Naive thymus-derived CD4-positive, alpha-beta T cell (primary cell): ENCODE measurements around the gene VGLL1. TPM values are rescaled to one million over a fixed set of nuclear protein-coding genes. Genes with fewer than 3 reads are reported as not detected.

Experiments
- ATAC-seq: fragments of 150-1000 bp; cut with Tn5 transposase; 2 replicates; pipeline ENCODE4 v1.10.0; 2021; ENCODE audit warnings: mild to moderate bottlenecking, moderate library complexity
- CTCF ChIA-PET: fragments of 350-600 bp; sonication (Branson Sonifier 250); formaldehyde crosslinking; loops from one replicate; lab custom pipeline; 2021; ENCODE audit warnings: antibody characterized with exemption; lab: Charles Lee
- POLR2A ChIA-PET: fragments of 350-600 bp; sonication (Branson Sonifier 250); formaldehyde crosslinking; loops from one replicate; lab custom pipeline; 2021; ENCODE audit warnings: antibody characterized with exemption, inconsistent platforms; lab: Charles Lee
- DNase-seq, 9 donors: peaks; one replicate each; pipeline versions ENCODE4 v3.0.0 to v3.0.0-alpha.2; 2020 to 2022; ENCODE audit warnings: mixed read lengths in 1 of 9
- H3K27ac ChIP-seq: one replicate; pipeline ENCODE4 v1.7.0; 2013; ENCODE audit warnings: mild to moderate bottlenecking, low read depth, low read length, moderate library complexity
- H3K27me3 ChIP-seq, 2 donors: one replicate each; pipeline ENCODE4 v1.7.0; 2013; ENCODE audit warnings: low read length in 2 of 2, mild to moderate bottlenecking in 2 of 2, moderate library complexity in 2 of 2; ENCODE audit not compliant: control insufficient read depth in 2 of 2, insufficient read depth in 2 of 2
- H3K36me3 ChIP-seq, 3 experiments: 1 replicate in 2 of 3; 2 replicates in 1 of 3; pipeline ENCODE4 v1.7.0; 2013; ENCODE audit warnings: low read length in 3 of 3, mild to moderate bottlenecking in 3 of 3, moderate library complexity in 1 of 3; ENCODE audit not compliant: insufficient read depth in 3 of 3, control insufficient read depth in 2 of 3
- H3K4me1 ChIP-seq, 2 donors: one replicate each; pipeline ENCODE4 v1.7.0; 2013; ENCODE audit warnings: low read length in 2 of 2, mild to moderate bottlenecking in 2 of 2, moderate library complexity in 1 of 2; ENCODE audit not compliant: control insufficient read depth in 2 of 2, insufficient read depth in 2 of 2
- H3K4me3 ChIP-seq: 2 replicates; pipeline ENCODE4 v1.7.0; 2013; ENCODE audit warnings: mild to moderate bottlenecking, low read length
- H3K9me3 ChIP-seq, 3 experiments: 1 replicate in 2 of 3; 2 replicates in 1 of 3; pipeline ENCODE4 v1.7.0; 2013; ENCODE audit warnings: low read length in 3 of 3; ENCODE audit not compliant: control insufficient read depth in 2 of 3
- H3K27ac Mint-ChIP-seq, 9 donors: one replicate each; pipeline ENCODE4 v1.8.0; 2020 to 2022; ENCODE audit warnings: mixed read lengths in 9 of 9, mild to moderate bottlenecking in 8 of 9, moderate library complexity in 5 of 9, inconsistent platforms in 2 of 9
- H3K27me3 Mint-ChIP-seq, 5 donors: one replicate each; pipeline ENCODE4 v1.8.0; 2021 to 2022; ENCODE audit warnings: mixed read lengths in 5 of 5, mild to moderate bottlenecking in 1 of 5
- H3K36me3 Mint-ChIP-seq, 5 donors: one replicate each; pipeline ENCODE4 v1.8.0; 2020 to 2022; ENCODE audit warnings: mixed read lengths in 5 of 5, mild to moderate bottlenecking in 3 of 5, inconsistent platforms in 1 of 5
- H3K4me1 Mint-ChIP-seq, 7 donors: one replicate each; pipeline ENCODE4 v1.8.0; 2020 to 2022; ENCODE audit warnings: mixed read lengths in 7 of 7, mild to moderate bottlenecking in 3 of 7, inconsistent platforms in 1 of 7
- H3K4me3 Mint-ChIP-seq, 10 donors: one replicate each; pipeline ENCODE4 v1.8.0; 2020 to 2022; ENCODE audit warnings: mild to moderate bottlenecking in 10 of 10, mixed read lengths in 10 of 10, moderate library complexity in 6 of 10, inconsistent platforms in 2 of 10
- H3K9me3 Mint-ChIP-seq, 11 donors: one replicate each; pipeline ENCODE4 v1.8.0; 2020 to 2022; ENCODE audit warnings: mixed read lengths in 11 of 11, mild to moderate bottlenecking in 4 of 11, inconsistent platforms in 1 of 11, moderate library complexity in 1 of 11
- intact Hi-C, 2 donors: fragments of 100-400 bp; cut with micrococcal nuclease; formaldehyde crosslinking; loops; one replicate each; pipeline ENCODE4 v1.15.1; 2023
- polyA plus RNA-seq, 2 donors: library from polyadenylated mRNA; unstranded; fragments of 300-500 nt; fragmentation: Illumina TruSeq; gene quantifications; one replicate each; pipeline ENCODE4 v1.2.3, GENCODE V29; 2021
- total RNA-seq, 6 experiments: library from RNA in 5 of 6; stranded (reverse) in 5 of 6; gene quantifications; 1 replicate in 5 of 6; 2 replicates in 1 of 6; pipeline ENCODE4 v1.2.3 and lab custom pipeline; 2021 to 2026

Gene VGLL1
- total and polyA plus RNA-seq, 7 experiments from 2014 or later = not detected

DNA sequence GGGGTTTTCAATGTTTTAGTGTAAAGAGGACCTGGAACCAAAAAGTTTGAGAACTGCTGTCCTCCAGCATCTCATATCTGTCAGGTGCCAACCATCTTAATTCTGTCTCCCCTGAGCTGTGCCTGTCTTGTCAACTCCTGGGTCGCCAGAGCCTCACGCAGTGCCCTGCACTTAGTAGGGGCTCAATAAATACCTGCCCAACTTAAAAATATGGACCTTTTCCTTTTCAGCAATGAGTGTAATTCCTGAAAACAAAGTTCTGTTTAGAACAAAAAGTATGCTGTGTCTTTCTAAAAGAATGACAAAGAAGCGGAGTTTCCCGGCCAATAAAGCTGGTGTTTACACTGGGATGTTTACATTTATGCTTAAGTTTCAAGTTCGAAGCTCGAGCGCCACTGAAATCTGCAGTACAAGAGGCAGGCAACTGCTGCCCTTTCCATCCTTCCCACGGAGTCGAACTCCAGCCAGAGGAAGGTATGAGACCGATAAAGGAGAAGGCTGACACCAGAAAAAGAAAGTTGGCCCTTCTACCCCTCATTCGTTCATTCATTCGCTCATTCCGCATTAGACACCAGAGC is 35.7 kb upstream of the VGLL1 start:
- peak overlapping the region; percentile 84 to 96 (median 92) for H3K4me3 Mint-ChIP-seq

DNA sequence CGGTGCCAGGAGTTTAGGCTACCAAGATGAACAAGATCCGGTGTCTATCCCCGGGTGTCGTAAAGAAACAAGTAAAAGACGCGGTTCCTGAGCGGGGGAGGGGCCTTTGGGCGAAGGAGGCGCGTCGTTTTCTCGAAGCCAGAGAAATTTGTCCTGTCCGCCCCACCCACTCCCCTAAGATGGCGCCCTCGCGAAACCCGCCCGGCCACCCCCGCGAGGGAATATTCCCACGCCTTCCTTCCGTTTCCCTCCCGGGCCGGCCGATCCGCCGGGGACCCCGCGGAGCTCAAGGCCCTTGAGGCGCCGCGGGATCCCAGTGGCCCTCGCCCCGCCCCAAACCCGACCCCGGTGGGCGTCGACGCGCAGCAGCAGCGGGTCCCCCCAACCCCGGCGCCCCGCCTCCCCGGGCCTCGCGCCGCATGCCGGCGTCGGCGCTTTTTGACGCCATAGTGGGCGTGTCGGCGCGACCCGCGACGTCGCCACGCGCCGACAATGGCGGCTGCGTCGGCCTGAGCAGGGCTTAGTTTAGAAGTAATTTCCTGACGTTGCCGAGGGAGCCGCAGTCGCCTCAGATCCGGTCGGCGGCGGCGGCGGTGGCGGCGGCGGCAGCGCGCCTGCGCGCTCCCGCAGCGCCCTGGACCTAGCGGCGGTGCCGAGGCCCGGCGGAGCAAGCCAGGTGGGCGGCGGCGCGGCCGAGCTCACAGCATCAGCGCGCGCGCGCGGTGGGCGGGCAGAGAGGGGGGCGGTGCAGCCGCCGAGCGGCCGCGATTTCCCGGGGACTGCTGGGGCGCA is 35.1 kb upstream of the VGLL1 start:
- Histone ChIP-seq H3K4me3 (peak overlapping the region; percentile 69), H3K36me3 (peaks cover 0 to 13% (median 0%) of the 10 kb centered on the region in 3 experiments), H3K4me1 (peaks cover 7 to 10% of the 10 kb centered on the region in 2 donors), H3K27ac (peak overlapping the region; percentile 86), H3K27me3 (no peaks in the 10 kb centered on the region), H3K9me3 (no peaks in the 10 kb centered on the region)
- H3K9me3 Mint-ChIP-seq = no peaks in the 10 kb centered on the region
- ChIA-PET POLR2A (interaction anchor here (0.6 to 1.2 kb wide), 4 partner anchors 89 to 413 kb away, joined by 3 to 4 read pairs (median 4); partner anchors contain the start of gene RBMX), CTCF (no interaction called here)
- H3K4me3 Mint-ChIP-seq = peak overlapping the region; percentile 84 to 97 (median 94)
- intact Hi-C loops = loop anchor here (1.0 to 10.0 kb wide), 21 partner anchors 26 to 1202 kb away; partner anchors contain the start of genes MAP7D3 (in 2 of the 2), RBMX (in 2 of the 2), SLC9A6 (in 2 of the 2) and ARHGEF6 (in 1 of the 2)
- peak overlapping the region; percentile 93 to 99 (median 97) for H3K27ac Mint-ChIP-seq
- H3K36me3 Mint-ChIP-seq = peaks cover 0 to 1% (median 0%) of the 10 kb centered on the region in 5 donors
- peaks cover 6 to 24% (median 17%) of the 10 kb centered on the region in 7 donors for H3K4me1 Mint-ChIP-seq
- peak; percentile 89 for ATAC-seq
- peak; percentile 72 to 92 (median 88) for DNase-seq
- peaks cover 0 to 5% (median 0%) of the 10 kb centered on the region in 5 donors for H3K27me3 Mint-ChIP-seq

More for the DNA sequence above, 35.7 kb upstream of the VGLL1 start:
- DNase-seq (peak in 1 of 9 donors; percentile 3), ATAC-seq (peak; percentile 0)
- H3K27me3 Mint-ChIP-seq = peaks cover 0 to 10% (median 0%) of the 10 kb centered on the region in 5 donors
- peaks cover 0 to 1% (median 0%) of the 10 kb centered on the region in 5 donors for H3K36me3 Mint-ChIP-seq
- CTCF ChIA-PET = no interaction called here
- Histone ChIP-seq H3K36me3 (peaks cover 0 to 6% (median 0%) of the 10 kb centered on the region in 3 experiments), H3K27ac (peak overlapping the region; percentile 86), H3K9me3 (no peaks in the 10 kb centered on the region), H3K4me3 (peak overlapping the region; percentile 66), H3K27me3 (no peaks in the 10 kb centered on the region), H3K4me1 (peaks cover 7 to 10% of the 10 kb centered on the region in 2 donors)
- POLR2A ChIA-PET = interaction anchor here (1.2 kb wide), 1 partner anchor 384 kb away, joined by 4 read pairs; the partner anchor contains the start of gene RBMX
- peaks cover 6 to 24% (median 17%) of the 10 kb centered on the region in 7 donors for H3K4me1 Mint-ChIP-seq
- no peaks in the 10 kb centered on the region for H3K9me3 Mint-ChIP-seq
- intact Hi-C loops = loop anchor here (1.0 to 10.0 kb wide), 19 partner anchors 27 to 1201 kb away; partner anchors contain the start of genes MAP7D3 (in 2 of the 2), SLC9A6 (in 2 of the 2), ARHGEF6 (in 1 of the 2) and FHL1 (in 1 of the 2)
- H3K27ac Mint-ChIP-seq = peak overlapping the region; percentile 93 to 99 (median 97)

DNA sequence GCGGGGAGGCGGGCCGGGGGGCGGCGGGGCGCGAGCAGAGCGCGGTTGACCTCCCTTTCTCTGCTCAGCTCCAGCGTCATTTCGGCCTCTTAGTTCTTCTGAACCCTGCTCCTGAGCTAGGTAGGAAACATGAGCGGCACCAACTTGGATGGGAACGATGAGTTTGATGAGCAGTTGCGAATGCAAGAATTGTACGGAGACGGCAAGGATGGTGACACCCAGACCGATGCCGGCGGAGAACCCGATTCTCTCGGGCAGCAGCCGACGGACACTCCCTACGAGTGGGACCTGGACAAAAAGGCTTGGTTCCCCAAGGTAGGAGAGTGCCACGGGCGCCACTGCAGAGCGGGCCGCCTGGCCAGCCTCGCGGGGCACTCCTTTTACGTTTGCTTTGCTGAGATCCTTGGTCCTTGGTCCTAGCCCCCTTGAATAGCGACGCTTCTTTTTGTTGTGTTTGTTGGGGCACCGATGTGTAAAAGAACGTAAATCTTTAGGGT is 34.4 kb upstream of the VGLL1 start, which contains the start of gene HTATSF1:
Gene HTATSF1 (plus strand): TSS at position 37 of the 497 bp plus-strand sequence. CDS start 93 bp downstream, at position 130.
- intact Hi-C loops = loop anchor here (1.0 to 10.0 kb wide), 17 partner anchors 25 to 1203 kb away; partner anchors contain the start of genes SLC9A6 (in 2 of the 2), ARHGEF6 (in 1 of the 2), FHL1 (in 1 of the 2) and INTS6L (in 1 of the 2)
- Mint-ChIP-seq H3K9me3 (no peaks in the 10 kb centered on the region), H3K36me3 (peaks cover 0 to 1% (median 0%) of the 10 kb centered on the region in 5 donors), H3K27ac (peak within 1 kb of the TSS; percentile 93 to 99 (median 97)), H3K4me3 (peak within 1 kb of the TSS; percentile 84 to 97 (median 94)), H3K4me1 (peaks cover 6 to 24% (median 17%) of the 10 kb centered on the region in 7 donors), H3K27me3 (no peaks in the 10 kb centered on the region)
- Histone ChIP-seq H3K9me3 (no peaks in the 10 kb centered on the region), H3K4me1 (peaks cover 7 to 10% of the 10 kb centered on the region in 2 donors), H3K36me3 (peaks cover 0 to 16% (median 0%) of the 10 kb centered on the region in 3 experiments), H3K27ac (peak within 1 kb of the TSS; percentile 86), H3K4me3 (peak within 1 kb of the TSS; percentile 69), H3K27me3 (no peaks in the 10 kb centered on the region)
- POLR2A ChIA-PET = interaction anchor here (0.6 to 1.0 kb wide), 3 partner anchors 89 to 412 kb away, joined by 3 to 4 read pairs (median 3); no protein-coding TSS in a partner anchor
- ATAC-seq = no peak
- CTCF ChIA-PET = no interaction called here
- DNase-seq = no peak

DNA sequence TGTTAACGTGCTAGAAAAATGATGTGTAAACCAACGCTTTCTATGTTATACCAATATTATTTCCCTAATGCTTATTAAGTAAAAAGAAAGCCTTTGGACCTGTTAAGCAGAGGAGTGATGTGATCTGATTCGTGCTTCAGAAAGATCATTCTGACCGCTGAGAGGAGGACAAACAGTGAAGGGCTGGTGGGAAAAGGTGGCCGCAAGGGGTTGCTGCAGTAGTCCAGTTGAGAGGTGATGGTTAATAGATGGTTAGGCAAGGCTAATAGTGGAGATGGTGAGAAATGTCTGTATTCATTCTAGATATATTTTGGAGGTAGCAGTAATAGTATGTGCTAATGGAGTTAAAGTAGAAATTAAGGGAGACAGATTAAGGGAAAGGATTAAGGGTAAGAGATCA is 12.9 kb upstream of the VGLL1 start:
- Histone ChIP-seq H3K27me3 (no peaks in the 10 kb centered on the region), H3K27ac (no peak overlapping the region), H3K36me3 (no peaks in the 10 kb centered on the region), H3K4me3 (no peak overlapping the region), H3K9me3 (no peaks in the 10 kb centered on the region), H3K4me1 (no peaks in the 10 kb centered on the region)
- intact Hi-C loops = loop anchor here in 1 of 2 donors (5.0 kb wide), 1 partner anchor 58 kb away; no protein-coding TSS in a partner anchor
- Mint-ChIP-seq H3K4me3 (no peak overlapping the region), H3K27ac (no peak overlapping the region), H3K4me1 (peaks cover 0 to 13% (median 8%) of the 10 kb centered on the region in 7 donors), H3K9me3 (peaks cover 0 to 5% (median 0%) of the 10 kb centered on the region in 11 donors), H3K27me3 (no peaks in the 10 kb centered on the region), H3K36me3 (peaks cover 0 to 15% (median 0%) of the 10 kb centered on the region in 5 donors)
- POLR2A ChIA-PET = no interaction called here
- DNase-seq = no peak
- CTCF ChIA-PET = no interaction called here
- no peak for ATAC-seq

DNA sequence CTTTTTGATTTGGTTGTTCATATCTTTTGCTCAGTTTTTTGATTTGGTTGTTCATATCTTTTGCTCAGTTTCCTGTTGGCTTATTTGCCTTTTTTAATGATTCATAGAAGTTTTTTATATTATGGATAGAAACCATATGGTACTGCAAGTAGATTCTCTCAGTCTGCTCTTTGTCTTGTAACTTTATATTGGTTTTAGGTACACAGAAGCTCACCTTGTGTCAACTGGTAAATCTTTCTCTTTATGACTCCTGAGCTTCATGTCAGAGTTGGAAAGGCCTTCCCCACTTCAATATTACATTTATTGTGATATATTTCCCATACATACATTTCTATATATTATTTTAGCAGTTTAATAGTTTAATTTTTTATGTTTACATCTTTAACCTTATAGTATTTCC is 8.2 kb upstream of the VGLL1 start:
- peak overlapping the region in 1 of 9 donors; percentile 56 for H3K27ac Mint-ChIP-seq
- no peak for DNase-seq
- Histone ChIP-seq H3K9me3 (no peaks in the 10 kb centered on the region), H3K27me3 (no peaks in the 10 kb centered on the region), H3K36me3 (no peaks in the 10 kb centered on the region), H3K4me1 (no peaks in the 10 kb centered on the region), H3K27ac (no peak overlapping the region), H3K4me3 (no peak overlapping the region)
- ChIA-PET POLR2A (no interaction called here), CTCF (no interaction called here)
- H3K9me3 Mint-ChIP-seq = peaks cover 0 to 5% (median 0%) of the 10 kb centered on the region in 11 donors
- H3K4me1 Mint-ChIP-seq = peaks cover 0 to 13% (median 8%) of the 10 kb centered on the region in 7 donors
- ATAC-seq = no peak
- peaks cover 0 to 7% (median 0%) of the 10 kb centered on the region in 5 donors for H3K36me3 Mint-ChIP-seq
- no peak overlapping the region for H3K4me3 Mint-ChIP-seq
- intact Hi-C loops = loop anchor here in 1 of 2 donors (2.0 kb wide), 1 partner anchor 27 kb away; the partner anchor contains the start of gene HTATSF1
- peaks cover 0 to 6% (median 0%) of the 10 kb centered on the region in 5 donors for H3K27me3 Mint-ChIP-seq
